Fibroblast of villous mesenchyme (primary cell): Measurements from ENCODE around the gene ESR1. TPM values are rescaled to one million over a fixed set of nuclear protein-coding genes. Genes with fewer than 3 reads are reported as not detected.
A peak's percentile ranks its signal among the peaks of the same experiment; 100 is the strongest.

ENCODE experiments used
- DNase-seq: peaks from one replicate; pipeline ENCODE4 v3.0.0-alpha.2; 2010; ENCODE audit warnings: low read depth
- H3K4me3 ChIP-seq: 2 replicates; pipeline ENCODE4 v1.5.1; 2011; ENCODE audit warnings: low read depth, mild to moderate bottlenecking, low read length
- CTCF ChIP-seq: IDR thresholded peaks from 2 replicates; pipeline ENCODE4 v1.5.1; 2012; ENCODE audit warnings: low read depth, mild to moderate bottlenecking, low read length; ENCODE audit not compliant: insufficient read depth
- total RNA-seq: library from RNA; depleted of rRNA; stranded (reverse); fragments of >200 nt; gene quantifications from 2 replicates; pipeline ENCODE4 v1.2.3, GENCODE V29; 2012

Gene ESR1
- total RNA-seq, 1 donor, result 2.6 TPM

DNA sequence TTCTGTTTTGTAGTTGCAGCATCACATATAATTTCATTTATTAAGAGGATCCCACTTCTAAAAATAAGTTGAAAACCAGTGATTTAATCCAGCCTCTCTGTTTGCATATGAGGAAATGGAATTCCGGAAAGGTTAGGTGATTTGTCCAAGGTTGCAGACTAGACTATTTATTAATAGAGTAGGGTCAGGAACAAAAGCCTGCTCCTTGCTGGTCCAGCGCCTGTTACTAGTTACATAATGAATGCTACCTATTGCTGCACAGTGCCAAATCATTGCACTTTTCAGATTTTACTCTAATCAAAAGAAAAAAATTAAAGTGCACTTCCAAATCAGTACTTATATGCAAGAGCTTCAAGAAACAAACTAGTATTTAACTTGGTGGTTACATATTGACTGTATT, 238.6 kb downstream of the ESR1 start:
- H3K4me3 ChIP-seq, result no peak overlapping the region
- TF ChIP-seq CTCF, result no peak

DNA sequence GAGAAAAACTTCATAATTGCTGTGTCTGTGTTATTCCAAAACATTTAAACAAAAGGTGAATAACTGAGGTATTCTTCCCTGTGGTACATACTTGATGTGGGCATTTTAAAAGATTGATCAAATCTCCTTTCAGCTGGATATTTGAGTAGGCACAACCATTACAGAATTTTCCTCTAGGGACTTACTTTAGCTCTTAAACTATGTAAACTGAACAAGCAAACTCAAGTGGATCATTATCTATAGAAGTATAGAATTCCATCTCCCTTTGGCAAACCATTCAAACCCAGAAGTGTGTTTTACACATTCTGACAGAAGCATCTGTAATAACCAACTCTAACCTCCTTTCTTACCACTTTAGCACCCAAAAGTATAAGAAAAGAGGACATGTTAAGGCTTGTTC, 241.4 kb downstream of the ESR1 start:
- no peak overlapping the region for H3K4me3 ChIP-seq
- DNase-seq, result no peak
- TF ChIP-seq CTCF, result no peak

More for the DNA sequence above, 238.6 kb downstream of the ESR1 start:
- no peak for DNase-seq

GRCh38 chr6:152049502-152049901, 242.0 kb downstream of the ESR1 start:
- no peak for TF ChIP-seq CTCF
- no peak for DNase-seq
- H3K4me3 ChIP-seq, result no peak overlapping the region

- no peak for TF ChIP-seq CTCF
- DNase-seq, result no peak
- no peak overlapping the region for H3K4me3 ChIP-seq
These were observed 243.1 kb downstream of the ESR1 start for GRCh38 chr6:152050451-152051195.

GRCh38 chr6:152052061-152052460, 244.6 kb downstream of the ESR1 start:
- no peak for TF ChIP-seq CTCF
- no peak for DNase-seq
- no peak overlapping the region for H3K4me3 ChIP-seq

DNA sequence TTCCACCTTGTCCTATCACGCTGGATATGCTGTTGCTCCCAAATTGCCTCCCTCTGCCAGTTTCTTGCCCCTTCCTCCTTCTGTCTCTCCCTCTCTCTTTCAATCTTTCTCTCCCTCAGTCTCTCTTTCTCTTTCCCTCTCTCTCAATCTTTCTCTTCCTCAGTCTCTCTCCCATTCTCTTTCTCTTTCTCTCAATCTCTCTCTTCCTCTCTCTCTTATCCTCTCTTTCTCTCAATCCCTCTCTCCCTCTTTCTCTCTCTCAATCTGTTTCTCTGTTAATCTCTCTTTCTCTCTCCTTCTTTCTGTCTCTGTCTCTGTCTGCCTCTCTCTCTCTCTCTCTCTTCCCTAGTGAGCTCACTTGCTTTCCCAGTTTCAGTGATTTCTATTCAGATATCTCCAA, 245.8 kb downstream of the ESR1 start:
- no peak overlapping the region for H3K4me3 ChIP-seq
- DNase-seq, result no peak
- no peak for TF ChIP-seq CTCF

- no peak for TF ChIP-seq CTCF
- DNase-seq, result peak; percentile 71
- H3K4me3 ChIP-seq, result peak overlapping the region; percentile 13
These were observed 247.0 kb downstream of the ESR1 start for GRCh38 chr6:152054441-152054840.
